ENCODE data around the gene FIZ1.

Gene FIZ1

DNA sequence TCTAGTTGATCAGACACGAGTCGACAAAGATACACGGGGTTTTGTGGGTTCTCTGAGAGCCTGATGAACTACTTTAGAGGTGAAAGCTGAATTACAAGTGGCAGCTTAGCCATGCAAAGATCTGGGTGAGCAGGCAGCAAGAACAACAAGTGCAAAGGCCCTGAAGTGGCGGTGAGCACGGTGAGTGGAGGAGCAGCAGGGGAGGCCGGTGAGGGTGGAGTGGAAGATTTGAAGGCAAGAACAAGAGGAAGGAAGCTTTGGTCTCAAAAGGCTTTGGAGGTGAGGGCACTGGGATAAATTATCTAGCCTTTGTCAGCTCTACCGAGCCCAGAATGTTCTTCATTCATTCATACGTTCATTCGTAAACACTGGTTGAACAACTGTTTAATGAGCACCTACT is 7.5 kb upstream of the FIZ1 start:
- TF ChIP-seq EZH2 (optimal IDR thresholded peaks at IDR 0.05; ENCODE audit: low read depth, low read length) (no peak), CTCF (IDR thresholded peaks at IDR 0.05; ENCODE audit: low read length) (no peak), EZH2phosphoT487 (IDR thresholded peaks at IDR 0.05; ENCODE audit: low read length) (no peak)
- no peak for DNase-seq
- H3K27me3 ChIP-seq (replicated peaks; ENCODE audit: insufficient read depth, low read length): no peaks in the 10 kb centered on the region
- H4K20me1 ChIP-seq (ENCODE audit: insufficient read depth, low read length): no peaks in the 10 kb centered on the region
- no peaks in the 10 kb centered on the region for H3K36me3 ChIP-seq (replicated peaks; ENCODE audit: insufficient read depth, low read length)
- peaks cover 11% of the 10 kb centered on the region for H3K4me1 ChIP-seq (ENCODE audit: low read length)
- H2AFZ ChIP-seq (ENCODE audit: low read length): 0 out of 2 replicates have a peak overlapping the region, but pooled peaks have one; percentile 1
- H3K79me2 ChIP-seq (ENCODE audit: low read length): peaks cover 43% of the 10 kb centered on the region
- no peaks in the 10 kb centered on the region for H3K9me3 ChIP-seq (replicated peaks; ENCODE audit: insufficient read depth, low read length)
- H3K9ac ChIP-seq (ENCODE audit: low read length): peak overlapping the region; percentile 74; the same call in 1 of the 2 replicates
- no peak overlapping the region for H3K27ac ChIP-seq (ENCODE audit: low read length)
- H3K4me2 ChIP-seq (ENCODE audit: low read depth, low read length): peak overlapping the region; percentile 51
- peak overlapping the region; percentile 67 for H3K4me3 ChIP-seq (ENCODE audit: low read length)
- H3F3A ChIP-seq (ENCODE audit: insufficient read depth, low read length): peaks cover 16% of the 10 kb centered on the region
- H3K9me2 ChIP-seq (replicated peaks; ENCODE audit: insufficient read depth, low read length): no peaks in the 10 kb centered on the region

DNA sequence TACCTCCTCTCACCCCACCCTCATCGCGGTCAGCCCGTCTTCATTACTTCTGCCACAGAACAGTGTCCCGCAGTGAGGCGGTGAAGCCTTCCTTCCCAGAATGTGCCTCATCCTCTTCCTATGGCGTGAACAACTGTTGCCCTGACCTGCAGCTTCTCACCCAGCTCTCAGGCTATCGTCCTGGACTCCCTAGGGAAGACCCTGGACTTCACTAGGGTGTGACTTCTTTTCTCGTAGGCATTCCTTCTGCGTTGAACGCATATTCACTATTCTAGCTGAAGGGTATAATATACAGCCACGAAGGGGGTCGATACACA is 7.1 kb upstream of the FIZ1 start:
- Histone ChIP-seq H3K79me2 (ENCODE audit: low read length) (peaks cover 39% of the 10 kb centered on the region), H3K27ac (ENCODE audit: low read length) (peak overlapping the region; percentile 65; the same call in 1 of the 2 replicates), H3K4me1 (ENCODE audit: low read length) (peaks cover 11% of the 10 kb centered on the region), H3K9me2 (replicated peaks; ENCODE audit: insufficient read depth, low read length) (no peaks in the 10 kb centered on the region), H2AFZ (ENCODE audit: low read length) (0 out of 2 replicates have a peak overlapping the region, but pooled peaks have one; percentile 1), H3F3A (ENCODE audit: insufficient read depth, low read length) (peaks cover 20% of the 10 kb centered on the region), H3K9me3 (replicated peaks; ENCODE audit: insufficient read depth, low read length) (no peaks in the 10 kb centered on the region), H3K27me3 (replicated peaks; ENCODE audit: insufficient read depth, low read length) (no peaks in the 10 kb centered on the region), H4K20me1 (ENCODE audit: insufficient read depth, low read length) (no peaks in the 10 kb centered on the region), H3K4me3 (ENCODE audit: low read length) (peak overlapping the region; percentile 67), H3K9ac (ENCODE audit: low read length) (peak overlapping the region; percentile 74; the same call in 1 of the 2 replicates), H3K36me3 (replicated peaks; ENCODE audit: insufficient read depth, low read length) (no peaks in the 10 kb centered on the region), H3K4me2 (ENCODE audit: low read depth, low read length) (peak overlapping the region; percentile 51)
- DNase-seq: no peak
- TF ChIP-seq EZH2phosphoT487 (IDR thresholded peaks at IDR 0.05; ENCODE audit: low read length) (no peak), EZH2 (optimal IDR thresholded peaks at IDR 0.05; ENCODE audit: low read depth, low read length) (no peak), CTCF (IDR thresholded peaks at IDR 0.05; ENCODE audit: low read length) (no peak)

DNA sequence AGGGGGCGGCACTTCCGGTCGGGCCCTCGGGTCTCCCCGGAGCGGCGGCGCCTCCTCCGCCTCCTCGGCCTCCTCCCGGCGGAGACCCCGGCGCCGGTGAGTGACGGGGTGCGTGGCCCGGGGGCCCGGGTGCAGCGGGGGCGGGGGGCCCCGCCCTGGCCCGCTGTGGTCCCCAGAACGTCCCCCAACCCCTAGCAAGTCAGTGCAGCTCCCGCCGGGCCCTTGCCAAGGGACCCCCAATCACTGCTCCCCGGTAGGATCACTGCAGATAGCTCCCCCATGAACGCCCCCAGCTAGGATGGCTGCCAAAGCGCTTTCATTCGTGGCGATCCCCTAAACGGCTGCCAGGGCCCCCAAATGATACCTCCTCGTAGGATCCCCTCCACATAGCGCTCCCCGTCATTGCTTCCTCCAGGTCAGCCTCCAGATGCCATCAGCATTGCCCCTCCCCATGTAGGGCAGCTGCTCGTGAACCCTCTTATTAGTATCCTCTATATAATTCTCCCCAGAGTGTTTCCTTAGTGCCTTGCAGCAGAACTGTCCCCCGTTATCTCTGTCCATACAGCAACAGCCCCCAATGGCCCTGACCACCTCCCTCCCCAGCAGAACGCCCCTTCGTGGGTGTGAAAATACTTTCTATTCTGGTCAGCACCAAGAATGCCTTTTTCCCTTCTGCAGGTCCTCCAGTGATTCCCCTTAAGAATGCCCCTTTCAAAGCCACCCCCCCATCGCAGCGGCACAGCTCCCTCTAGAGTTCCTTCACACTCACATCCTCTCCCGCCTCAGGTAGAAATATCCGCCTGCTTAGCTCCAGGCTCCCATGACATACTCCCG is 6.5 kb upstream of the FIZ1 start, which contains the start of gene ZNF865:
ZNF865 (plus strand) TSS at position 11 of the 834 bp plus-strand sequence. CDS start 7,972 bp downstream, outside the sequence.
- Histone ChIP-seq H3K9me2 (replicated peaks; ENCODE audit: insufficient read depth, low read length) (no peaks in the 10 kb centered on the region), H3K36me3 (replicated peaks; ENCODE audit: insufficient read depth, low read length) (no peaks in the 10 kb centered on the region), H2AFZ (ENCODE audit: low read length) (peak within 1 kb of the TSS; percentile 78), H3K27ac (ENCODE audit: low read length) (peak within 1 kb of the TSS; percentile 68), H3K9me3 (replicated peaks; ENCODE audit: insufficient read depth, low read length) (no peaks in the 10 kb centered on the region), H3K4me3 (ENCODE audit: low read length) (peak within 1 kb of the TSS; percentile 67), H3K4me2 (ENCODE audit: low read depth, low read length) (peak within 1 kb of the TSS; percentile 86), H3K4me1 (ENCODE audit: low read length) (peaks cover 16% of the 10 kb centered on the region), H3K27me3 (replicated peaks; ENCODE audit: insufficient read depth, low read length) (no peaks in the 10 kb centered on the region), H3F3A (ENCODE audit: insufficient read depth, low read length) (peaks cover 24% of the 10 kb centered on the region), H3K9ac (ENCODE audit: low read length) (peak within 1 kb of the TSS; percentile 74), H3K79me2 (ENCODE audit: low read length) (peaks cover 36% of the 10 kb centered on the region), H4K20me1 (ENCODE audit: insufficient read depth, low read length) (no peaks in the 10 kb centered on the region)
- peak; percentile 84 for TF ChIP-seq CTCF (IDR thresholded peaks at IDR 0.05; ENCODE audit: low read length)
- TF ChIP-seq EZH2phosphoT487 (IDR thresholded peaks at IDR 0.05; ENCODE audit: low read length): no peak
- DNase-seq: peak; percentile 71
